NCI-H1930 (cell line): ENCODE results near the gene FFAR3.
"Not testable (repeated sequence)": the region's sequence is repeated elsewhere in the genome, so short reads cannot be mapped to it uniquely, and the experiment has no call there.

Experiments used
- DNase-seq, 2 experiments: peaks; one replicate each; lab custom pipeline; 2025; lab: John Stamatoyannopoulos, UW

The FFAR3 gene

DNA sequence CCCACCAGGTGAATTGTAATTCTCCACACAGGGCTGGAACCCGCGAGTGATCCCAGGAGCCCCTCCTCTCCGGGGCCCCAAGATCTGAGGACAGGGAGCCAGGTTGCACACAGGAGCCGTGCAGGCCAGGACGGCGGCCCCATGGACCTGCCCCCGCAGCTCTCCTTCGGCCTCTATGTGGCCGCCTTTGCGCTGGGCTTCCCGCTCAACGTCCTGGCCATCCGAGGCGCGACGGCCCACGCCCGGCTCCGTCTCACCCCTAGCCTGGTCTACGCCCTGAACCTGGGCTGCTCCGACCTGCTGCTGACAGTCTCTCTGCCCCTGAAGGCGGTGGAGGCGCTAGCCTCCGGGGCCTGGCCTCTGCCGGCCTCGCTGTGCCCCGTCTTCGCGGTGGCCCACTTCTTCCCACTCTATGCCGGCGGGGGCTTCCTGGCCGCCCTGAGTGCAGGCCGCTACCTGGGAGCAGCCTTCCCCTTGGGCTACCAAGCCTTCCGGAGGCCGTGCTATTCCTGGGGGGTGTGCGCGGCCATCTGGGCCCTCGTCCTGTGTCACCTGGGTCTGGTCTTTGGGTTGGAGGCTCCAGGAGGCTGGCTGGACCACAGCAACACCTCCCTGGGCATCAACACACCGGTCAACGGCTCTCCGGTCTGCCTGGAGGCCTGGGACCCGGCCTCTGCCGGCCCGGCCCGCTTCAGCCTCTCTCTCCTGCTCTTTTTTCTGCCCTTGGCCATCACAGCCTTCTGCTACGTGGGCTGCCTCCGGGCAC lies 6.7 kb upstream of the FFAR3 start:
- no peak for DNase-seq

DNA sequence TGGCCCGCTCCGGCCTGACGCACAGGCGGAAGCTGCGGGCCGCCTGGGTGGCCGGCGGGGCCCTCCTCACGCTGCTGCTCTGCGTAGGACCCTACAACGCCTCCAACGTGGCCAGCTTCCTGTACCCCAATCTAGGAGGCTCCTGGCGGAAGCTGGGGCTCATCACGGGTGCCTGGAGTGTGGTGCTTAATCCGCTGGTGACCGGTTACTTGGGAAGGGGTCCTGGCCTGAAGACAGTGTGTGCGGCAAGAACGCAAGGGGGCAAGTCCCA lies 6.1 kb upstream of the FFAR3 start:
- DNase-seq: no peak

DNA sequence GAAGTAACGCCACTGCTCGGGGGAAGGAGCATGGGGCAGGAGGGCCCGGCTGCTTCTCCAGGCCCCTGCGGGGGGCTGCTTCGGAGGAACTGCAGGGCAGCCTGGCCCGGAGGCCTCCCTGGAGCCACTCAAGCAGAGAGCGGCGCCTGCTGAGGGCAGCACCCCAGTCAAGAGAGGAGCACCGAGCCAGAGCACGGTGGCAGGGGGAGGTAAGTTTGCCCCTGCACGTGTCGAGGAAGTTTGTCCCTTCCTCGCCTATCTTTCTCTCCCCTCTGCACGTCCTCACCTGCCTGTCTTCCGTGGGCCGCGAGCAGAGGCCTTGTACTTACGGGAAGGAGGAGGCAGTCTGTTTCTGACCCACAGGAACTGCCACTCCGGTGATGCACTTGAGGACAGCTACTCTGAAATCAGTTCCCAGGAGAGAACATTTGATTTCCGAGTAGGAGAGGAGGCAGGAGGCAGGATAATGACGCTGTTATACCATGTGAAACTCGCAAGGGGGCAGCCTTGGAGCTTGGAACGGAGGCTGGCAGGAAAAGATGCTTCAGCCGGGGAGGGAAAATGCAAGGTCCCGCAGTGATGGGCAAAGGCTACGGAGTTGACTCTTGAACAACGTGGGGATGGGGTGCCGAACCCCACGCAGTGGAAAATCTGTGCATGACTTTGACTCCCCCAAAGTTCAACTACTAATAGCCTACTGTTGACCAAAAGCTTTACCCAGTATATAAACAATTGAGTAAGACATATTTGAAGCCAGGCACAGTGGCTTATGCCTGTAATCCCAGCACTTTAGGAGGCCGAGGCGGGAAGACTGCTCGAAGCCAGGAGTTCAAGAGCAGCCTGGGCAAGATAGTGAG lies 5.6 kb upstream of the FFAR3 start:
- peak; percentile 23 to 64 for DNase-seq

DNA sequence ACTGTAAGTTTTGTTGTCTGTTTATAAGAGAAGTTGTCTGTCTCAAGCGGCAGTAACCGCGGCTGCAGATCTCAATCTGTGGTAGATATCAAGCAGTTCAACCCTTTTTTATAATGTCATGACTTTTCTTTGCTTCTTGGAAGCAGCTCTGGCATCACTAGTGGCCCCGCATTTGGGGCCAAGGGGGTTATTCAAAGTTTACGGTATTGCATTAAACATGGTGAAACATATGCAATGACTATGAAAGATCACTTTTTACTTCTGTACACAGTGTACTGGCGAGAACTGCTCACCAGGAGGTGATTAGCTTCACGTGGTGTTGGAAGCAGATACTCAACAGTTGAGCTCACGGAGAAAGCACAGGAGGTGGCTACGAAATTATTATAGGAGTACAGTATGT lies 4.6 kb upstream of the FFAR3 start:
- DNase-seq: no peak

DNA sequence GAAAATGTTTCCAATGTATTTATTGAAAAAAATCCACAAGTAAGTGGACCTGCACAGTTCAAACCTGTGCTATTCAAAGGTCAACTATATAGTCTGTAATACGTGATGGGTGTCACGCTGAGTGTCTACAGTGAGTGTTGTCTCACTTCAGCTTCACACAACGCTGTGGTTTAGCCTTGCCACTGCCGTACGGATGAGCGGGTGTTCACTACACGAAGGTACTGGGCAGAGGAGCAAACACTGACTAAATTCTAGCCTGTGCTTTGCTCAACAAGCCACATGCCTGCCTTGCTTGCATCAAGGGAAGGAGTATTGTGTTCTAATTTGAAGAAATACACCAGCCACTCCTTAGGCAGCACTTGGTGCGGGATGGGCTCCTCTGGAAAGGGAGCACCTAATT lies 3.4 kb upstream of the FFAR3 start:
- no peak for DNase-seq

DNA sequence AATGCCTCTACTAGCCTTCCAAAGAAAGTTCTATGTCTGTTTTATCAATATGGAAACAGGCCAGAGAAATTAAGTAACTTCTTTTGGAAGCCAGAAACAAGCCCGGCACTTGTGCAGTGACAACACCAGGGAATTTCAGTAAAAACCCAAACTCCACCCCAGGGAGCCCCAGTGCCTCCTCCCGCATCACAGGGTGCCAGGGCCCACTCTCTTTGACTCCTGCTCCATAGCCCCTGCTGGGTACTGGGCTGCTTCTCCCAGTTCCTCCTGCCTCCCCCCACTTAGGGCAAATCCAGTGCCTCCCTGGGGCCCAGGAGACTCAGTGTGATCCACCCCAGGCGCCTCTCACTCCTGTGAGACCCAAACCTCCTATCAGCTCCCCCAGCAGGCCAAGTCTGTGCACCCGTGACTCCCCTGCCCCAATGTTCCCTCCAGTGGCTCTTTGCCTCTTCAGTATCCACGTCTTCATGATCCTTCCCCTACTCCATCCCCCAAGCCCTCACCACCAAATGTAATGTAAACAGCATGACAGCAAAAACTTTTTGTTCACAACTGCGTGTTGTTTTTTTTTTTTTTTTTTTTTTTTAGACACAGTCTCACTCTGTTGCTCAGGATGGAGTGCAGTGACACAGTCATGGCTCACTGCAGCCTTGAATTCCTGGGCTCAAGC lies 2.3 kb upstream of the FFAR3 start:
- DNase-seq: no peak

DNA sequence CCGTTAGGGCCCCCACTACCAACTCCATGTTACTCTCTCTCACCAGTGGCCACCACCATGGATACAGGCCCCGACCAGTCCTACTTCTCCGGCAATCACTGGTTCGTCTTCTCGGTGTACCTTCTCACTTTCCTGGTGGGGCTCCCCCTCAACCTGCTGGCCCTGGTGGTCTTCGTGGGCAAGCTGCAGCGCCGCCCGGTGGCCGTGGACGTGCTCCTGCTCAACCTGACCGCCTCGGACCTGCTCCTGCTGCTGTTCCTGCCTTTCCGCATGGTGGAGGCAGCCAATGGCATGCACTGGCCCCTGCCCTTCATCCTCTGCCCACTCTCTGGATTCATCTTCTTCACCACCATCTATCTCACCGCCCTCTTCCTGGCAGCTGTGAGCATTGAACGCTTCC lies 574 bp downstream of the FFAR3 start:
- not testable (repeated sequence) for DNase-seq

DNA sequence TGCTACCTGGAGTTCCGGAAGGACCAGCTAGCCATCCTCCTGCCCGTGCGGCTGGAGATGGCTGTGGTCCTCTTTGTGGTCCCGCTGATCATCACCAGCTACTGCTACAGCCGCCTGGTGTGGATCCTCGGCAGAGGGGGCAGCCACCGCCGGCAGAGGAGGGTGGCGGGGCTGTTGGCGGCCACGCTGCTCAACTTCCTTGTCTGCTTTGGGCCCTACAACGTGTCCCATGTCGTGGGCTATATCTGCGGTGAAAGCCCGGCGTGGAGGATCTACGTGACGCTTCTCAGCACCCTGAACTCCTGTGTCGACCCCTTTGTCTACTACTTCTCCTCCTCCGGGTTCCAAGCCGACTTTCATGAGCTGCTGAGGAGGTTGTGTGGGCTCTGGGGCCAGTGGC lies 1.1 kb downstream of the FFAR3 start:
- not testable (repeated sequence) for DNase-seq

DNA sequence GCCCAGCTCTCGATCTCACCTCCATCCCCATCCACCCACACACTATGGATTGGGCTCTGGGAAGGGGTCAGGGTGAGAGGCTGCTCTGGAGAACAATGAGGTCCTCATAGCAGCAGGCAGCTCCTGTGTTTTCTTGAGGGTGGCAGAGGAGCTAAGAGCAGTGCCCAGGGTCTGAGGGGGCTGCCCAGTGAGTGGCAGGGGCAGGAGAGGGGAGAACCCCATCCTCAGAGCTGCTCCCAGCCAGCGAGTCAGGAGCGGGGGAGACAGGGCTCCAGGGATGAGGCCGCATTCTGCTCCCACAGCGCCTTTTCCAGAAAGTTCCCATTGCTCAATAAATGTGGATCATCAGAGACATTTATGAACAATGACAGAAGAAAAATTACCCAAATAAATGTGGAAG lies 1.8 kb downstream of the FFAR3 start:
- not testable (repeated sequence) for DNase-seq

DNA sequence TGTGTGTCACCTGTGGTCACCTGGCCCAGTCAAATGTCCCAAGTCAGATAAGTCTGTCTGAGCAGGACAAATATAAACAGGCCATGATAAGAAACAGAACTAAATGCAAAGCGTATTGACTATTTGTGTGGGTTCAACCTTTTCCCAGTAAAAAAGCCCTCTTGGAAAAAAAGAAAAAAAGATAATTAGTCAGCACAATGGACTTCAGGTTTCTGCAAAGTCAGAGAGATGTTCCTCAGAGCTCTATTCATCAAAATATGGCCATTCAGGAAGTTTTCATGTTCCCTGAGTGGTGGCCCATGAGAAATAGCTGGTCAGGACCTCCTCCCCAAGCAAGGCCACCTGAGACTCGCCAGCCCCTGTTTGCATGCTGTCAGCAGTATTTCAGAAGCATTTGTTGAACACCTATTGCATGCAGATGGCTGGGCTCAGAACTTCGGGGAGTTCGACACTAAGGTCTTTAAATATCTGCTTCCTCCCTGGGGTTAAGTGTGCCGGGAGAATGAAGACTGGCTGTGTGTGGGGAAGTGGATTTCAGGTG lies 2.7 kb downstream of the FFAR3 start:
- DNase-seq: no peak

DNA sequence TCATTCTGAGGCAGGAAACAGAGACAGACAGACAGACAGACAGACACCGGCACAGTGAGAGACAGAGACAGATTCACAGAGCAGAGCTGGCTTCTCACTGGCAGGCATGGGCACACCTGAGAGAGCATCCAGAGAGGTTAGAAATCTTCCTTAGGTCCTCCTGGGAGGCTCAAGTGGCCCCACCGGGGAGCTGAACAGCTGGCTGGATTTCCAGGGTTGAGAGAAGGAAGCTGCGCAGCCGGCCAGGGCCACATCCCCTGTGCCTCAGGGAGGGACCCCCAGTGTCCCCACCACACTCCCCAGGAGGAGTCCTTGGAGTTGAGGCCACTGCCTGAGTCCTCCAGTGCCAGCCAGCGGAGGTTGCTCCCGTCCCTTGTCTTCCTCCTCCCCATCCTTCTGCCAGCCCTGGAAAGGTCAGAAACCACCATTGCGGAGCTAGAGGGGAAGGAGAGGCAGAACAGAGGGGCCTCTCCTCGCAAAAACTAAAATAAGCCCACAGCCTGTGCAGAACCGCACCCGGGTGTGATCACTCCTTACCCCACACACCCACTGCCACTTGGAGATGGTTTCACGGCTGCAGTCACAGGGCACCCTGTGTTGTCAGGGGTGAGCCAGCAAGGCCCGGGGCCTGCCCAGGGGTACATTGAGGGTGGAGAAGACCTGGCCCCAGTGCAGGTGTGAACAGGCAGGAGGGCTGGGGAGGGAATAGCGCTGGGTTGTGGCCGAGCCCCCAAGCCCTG lies 4.2 kb downstream of the FFAR3 start:
- no peak for DNase-seq

DNA sequence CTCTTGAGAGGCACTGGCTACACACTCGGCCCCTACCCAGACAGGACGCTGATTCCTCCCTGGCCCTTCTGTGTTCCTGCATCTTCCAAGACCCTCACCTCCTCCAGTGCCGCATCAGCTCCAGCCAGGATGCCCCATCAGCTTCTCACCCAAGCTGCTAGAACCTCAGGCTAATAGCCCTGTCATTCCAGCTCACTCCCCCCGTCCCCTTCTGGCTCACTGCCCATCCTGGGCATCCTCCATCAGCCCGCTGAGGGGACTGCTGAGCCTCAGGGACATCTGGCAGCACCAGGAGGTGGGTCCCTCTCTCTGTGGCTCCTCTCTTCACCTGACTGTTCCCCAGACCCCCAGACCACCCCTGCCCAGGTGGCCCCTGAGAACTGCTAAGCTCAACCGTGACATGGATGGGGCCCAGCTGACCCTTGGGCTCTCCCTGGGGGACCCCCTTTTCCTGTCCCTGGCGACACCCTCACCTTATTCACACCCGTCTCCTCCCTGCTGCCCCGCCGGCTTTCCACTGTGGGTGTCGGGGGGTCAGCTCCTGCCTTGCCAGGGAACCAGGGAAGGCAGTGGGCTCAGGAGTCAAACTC lies 4.8 kb downstream of the FFAR3 start:
- DNase-seq: no peak

DNA sequence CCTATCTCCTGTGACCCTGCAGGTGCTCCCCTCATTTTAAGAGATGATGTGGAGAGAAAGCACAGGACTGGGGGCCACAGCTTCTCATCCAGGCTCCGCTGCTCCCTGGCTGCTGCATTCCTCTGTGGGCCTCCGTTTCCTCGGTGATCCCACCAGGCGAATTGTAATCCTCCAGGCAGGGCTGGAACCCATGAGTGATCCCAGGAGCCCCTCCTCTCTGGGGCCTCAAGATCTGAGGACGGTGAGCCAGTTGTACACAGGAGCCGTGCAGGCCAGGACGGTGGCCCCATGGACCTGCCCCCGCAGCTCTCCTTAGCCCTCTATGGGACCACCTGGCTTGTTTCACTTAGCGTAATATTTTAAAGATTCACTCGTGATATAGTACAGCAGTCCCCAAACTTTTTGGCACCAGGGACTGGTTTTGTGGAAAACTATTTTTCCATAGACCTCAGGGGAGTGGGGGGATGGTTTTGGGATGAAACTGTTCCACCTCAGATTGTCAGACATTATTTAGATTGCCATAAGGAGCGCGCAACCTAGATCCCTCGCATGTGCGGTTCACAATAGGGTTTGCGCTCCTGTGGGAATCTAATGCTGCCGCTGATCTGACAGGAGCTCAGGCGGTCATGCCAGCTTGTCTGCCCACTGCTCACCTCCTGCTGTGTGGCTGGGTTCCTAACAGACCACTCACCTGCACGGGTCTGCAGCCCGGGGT lies 5.6 kb downstream of the FFAR3 start:
- DNase-seq: no peak

DNA sequence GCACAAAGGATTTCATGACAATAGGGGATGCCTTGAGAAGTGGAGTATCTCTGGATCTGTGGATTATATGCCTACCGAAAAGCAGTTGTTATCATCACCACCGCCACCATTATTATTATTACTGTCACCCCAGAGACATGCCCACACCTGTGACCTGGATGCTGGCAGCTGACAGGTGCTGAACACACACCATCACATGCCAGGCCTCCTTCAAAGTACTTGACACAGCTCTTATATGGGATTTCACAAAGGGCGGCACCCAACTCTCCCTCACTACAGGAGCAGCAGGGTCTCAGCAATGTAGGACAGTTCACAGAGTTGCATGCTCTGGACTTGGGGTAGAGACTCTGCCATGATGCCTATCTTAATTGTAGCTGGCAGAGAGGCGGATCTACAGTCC lies 7.0 kb downstream of the FFAR3 start:
- no peak for DNase-seq

DNA sequence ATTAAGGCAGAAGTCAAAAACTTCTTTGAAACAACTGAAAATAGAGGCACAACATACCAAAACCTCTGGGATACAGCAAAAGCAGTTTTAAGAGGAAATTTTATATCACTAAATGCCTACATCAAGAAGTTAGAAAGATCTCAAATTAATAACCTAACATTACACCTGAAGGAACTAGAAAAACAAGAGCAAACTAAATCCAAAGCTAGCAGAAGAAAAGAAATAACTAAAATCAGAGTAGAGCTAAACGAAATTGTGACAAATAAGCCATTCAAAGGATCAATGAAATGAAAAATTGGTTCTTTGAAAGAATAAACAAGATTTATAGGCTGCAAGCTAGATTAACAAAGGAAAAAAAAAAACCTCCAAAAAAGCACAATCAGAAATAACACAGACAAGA lies 10.1 kb downstream of the FFAR3 start:
- no peak for DNase-seq

DNA sequence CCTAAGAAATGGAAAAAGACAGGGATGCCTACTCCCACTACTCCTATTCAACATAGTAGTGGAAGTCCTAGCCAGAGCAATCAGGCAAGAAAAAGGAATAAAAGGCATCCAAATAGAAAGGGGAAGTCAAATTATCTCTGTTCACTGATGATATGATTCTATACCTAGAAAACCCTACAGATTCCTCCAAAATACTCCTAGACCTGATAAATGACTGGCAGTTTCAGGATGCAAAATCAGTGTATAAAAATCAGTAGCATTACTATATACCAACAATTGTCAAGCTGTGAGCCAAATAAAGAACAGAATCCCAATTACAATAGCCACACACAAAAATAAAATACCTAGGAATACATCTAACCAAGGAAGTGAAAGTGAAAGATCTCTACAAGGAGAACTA lies 11.3 kb downstream of the FFAR3 start:
- no peak for DNase-seq

DNA sequence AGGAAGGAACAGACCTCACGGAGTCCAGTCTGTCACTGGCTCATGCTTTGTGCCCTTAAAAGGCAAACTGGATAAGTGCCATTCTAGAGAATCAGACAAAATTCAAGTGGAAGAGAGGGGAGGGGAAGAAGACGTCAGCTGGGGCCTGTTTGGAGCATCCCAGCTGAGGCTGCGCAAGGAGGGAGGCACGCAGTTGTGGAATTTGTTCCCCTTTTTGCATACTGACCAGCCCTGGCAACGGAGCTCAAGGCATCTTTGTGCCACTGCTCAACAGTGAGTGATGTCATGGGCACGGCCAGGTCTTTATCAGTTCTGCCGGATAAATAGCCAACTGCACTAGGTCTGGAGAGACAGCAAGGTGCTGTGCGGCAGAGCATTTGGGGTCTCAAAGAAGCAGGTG lies 12.5 kb downstream of the FFAR3 start, which contains the start of gene GPR42:
Gene GPR42 (plus strand): TSS at position 347 of the 400 bp plus-strand sequence. CDS start 292 bp downstream, outside the sequence.
- no peak for DNase-seq

DNA sequence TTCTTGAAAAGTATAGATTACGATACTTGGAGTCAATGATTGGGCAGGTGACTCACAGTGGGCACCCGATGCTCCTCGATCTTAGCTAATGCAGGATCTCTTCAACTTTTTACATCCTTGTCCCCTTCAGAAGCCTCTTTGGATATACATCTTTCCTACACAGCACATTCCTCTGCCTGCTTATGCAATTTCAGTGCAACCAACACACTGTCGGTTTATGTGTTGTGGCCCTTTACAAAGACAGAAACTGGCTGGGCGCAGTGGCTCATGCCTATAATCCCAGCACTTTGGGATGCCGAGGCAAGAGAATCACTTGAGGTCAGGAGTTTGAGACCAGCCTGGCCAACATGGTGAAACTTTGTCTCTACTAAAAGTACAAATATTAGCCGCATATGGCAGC lies 15.2 kb downstream of the FFAR3 start:
- peak in 1 of 2 experiments; percentile 13 for DNase-seq

DNA sequence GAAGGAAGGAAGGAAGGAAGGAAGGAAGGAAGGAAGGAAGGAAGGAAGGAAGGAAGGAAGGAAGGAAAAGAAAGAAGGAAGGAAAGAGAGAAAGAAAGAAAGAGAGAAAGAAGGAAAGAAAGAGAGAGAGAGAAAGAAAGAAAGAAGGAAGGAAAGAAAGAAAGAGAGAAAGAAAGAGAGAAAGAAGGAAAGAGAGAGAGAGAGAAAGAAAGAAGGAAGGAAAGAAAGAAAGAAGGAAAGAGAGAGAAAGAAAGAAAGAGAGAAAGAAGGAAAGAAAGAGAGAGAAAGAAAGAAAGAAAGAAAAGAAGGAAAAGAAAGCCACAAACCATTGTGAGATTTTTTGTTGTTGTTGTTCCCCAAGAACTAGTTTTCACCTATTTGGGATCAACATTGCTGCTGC lies 15.8 kb downstream of the FFAR3 start:
- not testable (repeated sequence) for DNase-seq

DNA sequence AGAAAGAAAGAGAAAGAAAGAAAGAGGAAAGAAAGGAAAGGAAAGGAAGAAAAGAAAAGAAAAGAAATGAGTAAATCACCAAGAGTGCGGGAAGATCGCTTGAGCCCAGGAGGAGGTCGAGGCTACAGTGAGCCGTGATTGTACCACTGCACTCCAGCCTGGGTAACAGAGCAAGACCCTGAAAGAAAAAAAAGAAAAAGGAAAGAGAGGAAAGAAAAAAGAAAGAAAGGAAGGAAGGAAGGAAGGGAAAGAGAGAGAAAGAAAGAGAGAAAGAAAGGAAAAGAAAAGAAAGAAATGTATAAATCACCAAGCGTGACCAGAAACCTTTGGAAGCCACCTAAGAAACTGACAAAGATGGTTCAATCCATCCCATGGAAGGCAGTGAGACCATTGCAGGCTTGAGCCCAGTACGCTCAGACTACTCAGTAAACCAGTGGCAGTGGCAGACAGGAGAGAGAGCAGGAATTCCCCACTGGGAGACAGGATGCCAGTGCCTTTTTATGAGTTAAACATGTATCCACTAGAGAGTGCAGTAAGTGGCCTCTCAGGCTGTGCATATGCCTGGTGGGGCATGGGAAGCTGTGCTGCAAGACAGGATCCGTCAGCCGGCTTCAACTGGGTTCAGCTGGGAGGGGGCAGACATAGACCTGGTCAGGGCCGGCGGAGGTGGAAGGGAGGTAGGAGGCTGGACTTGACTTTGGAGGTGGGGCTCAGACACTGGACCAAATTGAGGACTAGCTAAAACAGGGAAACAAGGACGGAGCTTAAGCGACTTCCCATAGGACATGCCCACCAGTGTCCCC lies 17.4 kb downstream of the FFAR3 start:
- DNase-seq: no peak
